Measurements from ENCODE around the gene SORL1. TPM values are rescaled to one million over a fixed set of nuclear protein-coding genes. Genes with fewer than 3 reads are reported as not detected.

The SORL1 gene
- total RNA-seq, 4 donors from 2014 or later, result 12.1 to 42.8 (median 21.0) TPM

- H3K4me1 ChIP-seq, result peaks cover 43% of the 10 kb centered on the region
- no peaks in the 10 kb centered on the region for H3K36me3 ChIP-seq
- 53% methylated on average over 8 of the region's 8 CpGs for WGBS
- no peak for DNase-seq (ENCODE audit: low spot score in 2 of 2)
- no peaks in the 10 kb centered on the region for H3K27me3 ChIP-seq
- no peak overlapping the region for H3K4me3 ChIP-seq
- no peaks in the 10 kb centered on the region for H3K9me3 ChIP-seq
- TF ChIP-seq POLR2AphosphoS5 (IDR thresholded peaks at IDR 0.05) (no peak), POLR2A (IDR thresholded peaks at IDR 0.05) (no peak), CTCF (IDR thresholded peaks at IDR 0.05) (no peak), EP300 (IDR thresholded peaks at IDR 0.05) (no peak)
- H3K27ac ChIP-seq, result peak overlapping the region; percentile 76
Observed at GRCh38 chr11:121465709-121466062, 13.6 kb downstream of the SORL1 start.

GRCh38 chr11:121466063-121466794 lies 14.1 kb downstream of the SORL1 start:
- TF ChIP-seq CTCF (IDR thresholded peaks at IDR 0.05), result no peak
- TF ChIP-seq POLR2AphosphoS5 (IDR thresholded peaks at IDR 0.05), result peak in 1 of 3 donors; percentile 46
- TF ChIP-seq POLR2A (IDR thresholded peaks at IDR 0.05), result no peak
- TF ChIP-seq EP300 (IDR thresholded peaks at IDR 0.05), result no peak
- Histone ChIP-seq H3K4me3 (no peak overlapping the region), H3K27ac (peak overlapping the region; percentile 76), H3K36me3 (no peaks in the 10 kb centered on the region), H3K4me1 (peaks cover 43% of the 10 kb centered on the region), H3K27me3 (no peaks in the 10 kb centered on the region), H3K9me3 (no peaks in the 10 kb centered on the region)
- 16% methylated on average over 8 of the region's 8 CpGs for WGBS
- peak; percentile 92 to 93 for DNase-seq (ENCODE audit: low spot score in 2 of 2)

GRCh38 chr11:121467471-121467870 lies 15.4 kb downstream of the SORL1 start:
- 34% methylated on average over 2 of the region's 2 CpGs for WGBS
- Histone ChIP-seq H3K36me3 (no peaks in the 10 kb centered on the region), H3K9me3 (no peaks in the 10 kb centered on the region), H3K4me3 (no peak overlapping the region), H3K4me1 (peaks cover 43% of the 10 kb centered on the region), H3K27ac (peak overlapping the region; percentile 71), H3K27me3 (no peaks in the 10 kb centered on the region)
- DNase-seq (ENCODE audit: low spot score in 2 of 2), result no peak
- no peak for TF ChIP-seq CTCF (IDR thresholded peaks at IDR 0.05)
- no peak for TF ChIP-seq POLR2A (IDR thresholded peaks at IDR 0.05)
- no peak for TF ChIP-seq EP300 (IDR thresholded peaks at IDR 0.05)
- TF ChIP-seq POLR2AphosphoS5 (IDR thresholded peaks at IDR 0.05), result no peak

- Histone ChIP-seq H3K4me3 (no peak overlapping the region), H3K27me3 (no peaks in the 10 kb centered on the region), H3K36me3 (no peaks in the 10 kb centered on the region), H3K27ac (peak overlapping the region; percentile 71), H3K9me3 (no peaks in the 10 kb centered on the region), H3K4me1 (peaks cover 43% of the 10 kb centered on the region)
- no peak for DNase-seq (ENCODE audit: low spot score in 2 of 2)
- WGBS, result 25% methylated on average over 10 of the region's 10 CpGs
- TF ChIP-seq POLR2AphosphoS5 (IDR thresholded peaks at IDR 0.05), result no peak
- TF ChIP-seq POLR2A (IDR thresholded peaks at IDR 0.05), result no peak
Observed at GRCh38 chr11:121467965-121468364, 15.9 kb downstream of the SORL1 start.

- Histone ChIP-seq H3K36me3 (no peaks in the 10 kb centered on the region), H3K9me3 (no peaks in the 10 kb centered on the region), H3K4me1 (peaks cover 35% of the 10 kb centered on the region), H3K4me3 (no peak overlapping the region), H3K27me3 (no peaks in the 10 kb centered on the region), H3K27ac (no peak overlapping the region)
- TF ChIP-seq POLR2A (IDR thresholded peaks at IDR 0.05) (no peak), POLR2AphosphoS5 (IDR thresholded peaks at IDR 0.05) (no peak), EP300 (IDR thresholded peaks at IDR 0.05) (no peak), CTCF (IDR thresholded peaks at IDR 0.05) (no peak)
- 97% methylated on average over 5 of the region's 5 CpGs for WGBS
- no peak for DNase-seq (ENCODE audit: low spot score in 2 of 2)
Observed at GRCh38 chr11:121469910-121470309, 17.8 kb downstream of the SORL1 start.

Data from suprapubic skin (tissue), 4 donors.